GM12872 (cell line): Measurements from ENCODE around the gene OR14C36.

Source experiments
- TF ChIP-seq, protein P1 (sequence below): IDR thresholded peaks from 3 replicates; pipeline ENCODE4 v1.5.1; 2011; ENCODE audit warnings: low read depth, mild to moderate bottlenecking, low read length, moderate library complexity; ENCODE audit not compliant: insufficient read depth

The OR14C36 gene, protein sequence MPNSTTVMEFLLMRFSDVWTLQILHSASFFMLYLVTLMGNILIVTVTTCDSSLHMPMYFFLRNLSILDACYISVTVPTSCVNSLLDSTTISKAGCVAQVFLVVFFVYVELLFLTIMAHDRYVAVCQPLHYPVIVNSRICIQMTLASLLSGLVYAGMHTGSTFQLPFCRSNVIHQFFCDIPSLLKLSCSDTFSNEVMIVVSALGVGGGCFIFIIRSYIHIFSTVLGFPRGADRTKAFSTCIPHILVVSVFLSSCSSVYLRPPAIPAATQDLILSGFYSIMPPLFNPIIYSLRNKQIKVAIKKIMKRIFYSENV

DNA sequence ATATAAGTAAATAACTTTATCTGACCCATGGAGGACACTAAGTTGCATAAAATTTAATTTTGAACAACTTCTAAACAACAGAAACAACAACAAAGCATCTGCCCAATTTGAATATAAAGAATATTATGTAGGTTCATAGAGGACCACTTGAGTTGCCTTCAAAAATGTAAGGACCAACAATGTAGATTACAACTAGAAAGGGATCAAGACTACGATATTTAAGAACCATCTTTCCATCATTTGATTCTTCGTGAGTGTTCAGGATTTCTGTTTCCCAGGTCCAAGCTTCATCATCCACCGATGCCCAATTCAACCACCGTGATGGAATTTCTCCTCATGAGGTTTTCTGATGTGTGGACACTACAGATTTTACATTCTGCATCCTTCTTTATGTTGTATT, at the start of gene OR14C36:
OR14C36 (plus strand) TSS at position 301 of the 400 bp plus-strand sequence; CDS start at position 301, 0 bp downstream.
- TF ChIP-seq, protein P1, sequence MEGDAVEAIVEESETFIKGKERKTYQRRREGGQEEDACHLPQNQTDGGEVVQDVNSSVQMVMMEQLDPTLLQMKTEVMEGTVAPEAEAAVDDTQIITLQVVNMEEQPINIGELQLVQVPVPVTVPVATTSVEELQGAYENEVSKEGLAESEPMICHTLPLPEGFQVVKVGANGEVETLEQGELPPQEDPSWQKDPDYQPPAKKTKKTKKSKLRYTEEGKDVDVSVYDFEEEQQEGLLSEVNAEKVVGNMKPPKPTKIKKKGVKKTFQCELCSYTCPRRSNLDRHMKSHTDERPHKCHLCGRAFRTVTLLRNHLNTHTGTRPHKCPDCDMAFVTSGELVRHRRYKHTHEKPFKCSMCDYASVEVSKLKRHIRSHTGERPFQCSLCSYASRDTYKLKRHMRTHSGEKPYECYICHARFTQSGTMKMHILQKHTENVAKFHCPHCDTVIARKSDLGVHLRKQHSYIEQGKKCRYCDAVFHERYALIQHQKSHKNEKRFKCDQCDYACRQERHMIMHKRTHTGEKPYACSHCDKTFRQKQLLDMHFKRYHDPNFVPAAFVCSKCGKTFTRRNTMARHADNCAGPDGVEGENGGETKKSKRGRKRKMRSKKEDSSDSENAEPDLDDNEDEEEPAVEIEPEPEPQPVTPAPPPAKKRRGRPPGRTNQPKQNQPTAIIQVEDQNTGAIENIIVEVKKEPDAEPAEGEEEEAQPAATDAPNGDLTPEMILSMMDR: no peak

DNA sequence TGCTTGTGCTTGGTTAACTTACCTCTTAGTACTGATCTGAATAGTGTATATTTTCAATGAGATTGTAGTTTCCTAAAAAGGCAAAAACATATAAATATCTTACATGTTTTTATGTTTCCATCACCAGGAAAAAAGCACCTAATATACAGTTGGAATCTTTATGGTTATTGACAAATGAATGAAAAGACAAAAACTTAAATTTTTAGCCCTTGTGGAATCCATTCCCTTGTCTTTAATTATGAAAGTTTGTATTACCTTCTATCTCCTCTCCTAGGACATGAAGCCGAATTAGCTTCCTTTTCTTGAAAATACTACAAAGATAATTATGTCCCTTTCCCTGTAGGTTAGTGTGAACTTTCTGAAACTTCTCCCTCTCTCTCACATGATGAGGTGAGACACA, 45.3 kb upstream of the OR14C36 start, which contains the start of gene OR2T12:
OR2T12 (minus strand) TSS at position 101 of the 400 bp plus-strand sequence. CDS start 7,846 bp downstream, outside the sequence.
- TF ChIP-seq, protein P1: no peak

DNA sequence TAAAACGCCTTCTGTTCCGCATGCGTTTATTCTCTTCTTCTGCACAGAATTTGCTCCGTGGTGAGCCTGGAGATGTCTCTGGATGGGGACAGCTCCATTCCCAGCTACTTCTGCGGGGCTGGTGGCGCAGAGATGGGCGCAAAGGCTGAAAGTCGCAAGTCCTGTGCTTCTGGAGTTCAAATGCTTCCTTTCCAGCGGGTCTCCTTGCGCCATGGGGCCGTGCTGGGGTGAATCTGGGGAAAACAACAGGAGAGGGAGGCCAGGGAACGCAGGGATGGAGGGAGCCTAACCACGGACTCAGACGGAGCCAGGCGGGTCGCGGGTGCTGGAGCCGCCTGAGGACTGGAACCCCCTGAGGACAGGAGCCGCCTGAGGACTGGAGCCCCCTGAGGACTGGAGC, 42.5 kb upstream of the OR14C36 start:
- TF ChIP-seq, protein P1: no peak

DNA sequence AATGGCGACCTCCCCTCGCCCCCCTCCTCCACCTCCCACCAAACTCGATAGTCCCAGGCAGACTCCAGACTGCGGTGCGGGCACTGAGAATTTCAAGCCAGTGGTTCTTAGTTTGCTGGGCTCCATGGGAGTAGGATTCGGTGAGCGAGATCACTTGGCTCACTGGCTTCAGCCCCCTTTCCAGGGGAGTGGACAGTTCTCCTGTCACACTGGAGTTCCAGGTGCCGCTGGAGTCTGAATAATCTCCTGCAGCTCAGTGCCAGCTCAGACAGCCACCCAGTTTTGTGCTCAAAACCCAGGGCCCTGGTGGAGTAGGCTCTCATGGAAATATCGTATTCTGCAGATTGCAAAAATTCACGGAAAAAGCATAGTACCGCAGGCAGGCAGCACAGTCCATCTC, 31.8 kb upstream of the OR14C36 start:
- TF ChIP-seq, protein P1: no peak

DNA sequence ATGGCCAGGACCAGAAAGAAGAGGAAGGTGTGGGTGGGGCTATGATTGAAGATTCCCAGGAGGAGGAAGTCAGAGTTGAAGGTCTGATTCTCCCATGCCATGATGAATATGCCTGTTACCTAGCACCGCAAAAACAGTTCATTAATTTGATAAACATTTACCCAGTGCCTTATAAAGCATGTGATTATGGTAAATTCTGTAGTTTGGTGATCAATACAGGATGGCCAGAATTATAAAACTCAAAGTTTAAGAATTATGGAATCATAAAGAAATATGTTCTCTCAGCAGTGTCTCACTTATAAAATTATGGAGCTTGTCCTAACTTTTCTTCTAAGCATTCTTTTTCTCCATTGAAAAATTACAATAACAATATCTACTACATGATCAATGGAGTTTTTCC, 24.1 kb upstream of the OR14C36 start, which contains the start of gene OR2M7:
OR2M7 (minus strand) TSS at position 101 of the 400 bp plus-strand sequence; CDS start at position 101, 0 bp downstream.
- TF ChIP-seq, protein P1: no peak

DNA sequence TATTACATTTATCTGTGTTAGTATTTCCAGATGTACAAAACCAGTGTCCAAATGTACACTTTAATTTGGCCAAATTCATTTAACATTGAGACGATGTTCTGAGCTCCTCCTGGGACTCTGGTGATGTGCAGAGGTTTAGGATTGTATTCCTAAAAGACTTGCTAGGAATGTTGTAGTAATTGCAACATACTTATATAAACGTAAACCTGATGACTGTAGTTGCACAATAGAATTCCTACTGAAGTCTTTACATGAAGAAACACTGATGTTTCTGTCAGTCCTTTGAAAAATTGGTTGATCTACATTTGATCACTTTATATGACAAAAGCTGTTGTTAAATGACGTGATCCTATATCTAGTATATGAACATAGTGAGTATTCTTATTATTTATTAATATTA, 5.1 kb upstream of the OR14C36 start:
- TF ChIP-seq, protein P1: no peak

DNA sequence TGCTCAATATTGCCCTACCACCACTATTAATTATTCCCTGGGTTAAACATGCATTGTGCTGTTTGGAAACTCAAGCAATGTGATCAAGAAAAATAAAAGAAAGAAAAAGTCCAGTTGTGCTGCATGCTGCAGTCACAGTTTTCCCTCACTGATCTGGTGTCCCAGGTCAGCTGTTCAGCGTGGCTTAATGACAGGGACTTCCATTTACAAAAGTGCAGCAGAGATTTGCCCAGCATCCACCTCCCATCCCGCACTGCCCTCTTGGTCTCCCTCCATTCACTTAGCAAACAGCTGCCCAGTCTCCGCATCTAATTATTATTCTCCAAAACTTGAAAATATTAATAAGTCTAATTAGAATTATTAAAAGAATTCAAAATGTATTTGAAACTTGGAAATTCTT, 10.8 kb downstream of the OR14C36 start:
- TF ChIP-seq, protein P1: no peak
